Measurements from ENCODE around the gene PMEPA1. TPM values are rescaled to one million over a fixed set of nuclear protein-coding genes. Genes with fewer than 3 reads are reported as not detected.

The PMEPA1 gene
- total and polyA plus RNA-seq, 2 experiments from 2014 or later = 7.3 to 15.4 TPM

DNA sequence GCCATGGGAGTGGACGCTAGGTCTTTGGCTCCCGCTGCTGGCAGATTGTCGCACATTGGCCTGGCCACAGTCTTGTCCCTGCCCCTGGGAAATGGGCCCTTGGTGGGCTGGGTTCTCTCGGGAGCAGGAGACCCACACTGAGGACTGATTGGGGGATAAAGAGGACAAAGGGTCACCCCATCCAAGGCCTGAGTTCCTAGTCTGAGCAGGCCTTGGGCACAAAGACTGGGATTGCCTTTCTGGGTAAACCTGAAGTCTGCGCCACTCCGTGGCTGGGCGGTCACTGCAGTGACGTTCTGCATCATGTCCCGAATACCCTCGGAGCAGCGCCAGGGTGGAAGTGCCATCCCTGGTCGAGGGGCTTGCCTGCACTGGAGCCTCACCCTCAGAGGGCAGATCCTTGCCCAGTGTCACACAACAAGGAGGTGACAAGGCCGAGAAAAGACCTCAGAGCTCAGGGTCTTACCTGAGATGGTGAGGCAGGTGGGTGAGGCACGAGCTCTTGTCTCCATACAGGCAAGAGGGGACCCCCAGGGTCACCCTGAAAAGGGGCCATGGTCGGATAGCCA, 53.5 kb downstream of the PMEPA1 start:
- Histone ChIP-seq H3K27me3 (ENCODE audit: insufficient read depth) (no peaks in the 10 kb centered on the region), H3K9me2 (ENCODE audit: insufficient read depth) (no peaks in the 10 kb centered on the region), H3K4me3 (no peak overlapping the region), H3F3A (replicated peaks; ENCODE audit: low read depth) (peaks cover 4% of the 10 kb centered on the region; the same call in 1 of the 2 replicates), H3K4me1 (ENCODE audit: insufficient read depth) (no peaks in the 10 kb centered on the region; the same call in 1 of the 2 replicates), H3K4me2 (no peak overlapping the region), H3K27ac (ENCODE audit: low read depth) (no peak overlapping the region), H2AFZ (no peak overlapping the region), H4K20me1 (replicated peaks; ENCODE audit: insufficient read depth) (no peaks in the 10 kb centered on the region; the same call in 1 of the 2 replicates), H3K36me3 (ENCODE audit: insufficient read depth) (no peaks in the 10 kb centered on the region), H3K79me2 (replicated peaks; ENCODE audit: insufficient read depth) (peaks cover 11% of the 10 kb centered on the region)
- no peaks in the 10 kb centered on the region for H3K9me3 Mint-ChIP-seq
- ATAC-seq (no peak), DNase-seq (ENCODE audit: low spot score) (no peak)
- no peak overlapping the region for H3K4me3 Mint-ChIP-seq
- peaks cover 21% of the 10 kb centered on the region for H3K4me1 Mint-ChIP-seq
- H3K27me3 Mint-ChIP-seq (ENCODE audit: insufficient read depth, low read depth, poor library complexity) = peaks cover 7% of the 10 kb centered on the region
- H3K36me3 Mint-ChIP-seq (ENCODE audit: low read depth) = peaks cover 27% of the 10 kb centered on the region
- H3K27ac Mint-ChIP-seq = no peak overlapping the region
- TF ChIP-seq ZNF114 (CRISPR knock-in tag; IDR thresholded peaks at IDR 0.05) (no peak), STAT1 (IDR thresholded peaks at IDR 0.05; ENCODE audit: unreplicated experiment) (no peak), JUNB (IDR thresholded peaks at IDR 0.05; ENCODE audit: unreplicated experiment) (no peak), ZNF331 (CRISPR knock-in tag; IDR thresholded peaks at IDR 0.05; ENCODE audit: low read depth) (no peak), POLR2AphosphoS5 (IDR thresholded peaks at IDR 0.05; ENCODE audit: low read depth) (no peak), EZH2 (IDR thresholded peaks at IDR 0.05; ENCODE audit: low read depth, unreplicated experiment) (no peak), CREB1 (CRISPR knock-in tag; IDR thresholded peaks at IDR 0.05; ENCODE audit: low read depth) (no peak), EZH2phosphoT487 (IDR thresholded peaks at IDR 0.05; ENCODE audit: unreplicated experiment) (no peak), NANOG (IDR thresholded peaks at IDR 0.05; ENCODE audit: borderline replicate concordance) (no peak)
- TF ChIP-seq, protein P1, sequence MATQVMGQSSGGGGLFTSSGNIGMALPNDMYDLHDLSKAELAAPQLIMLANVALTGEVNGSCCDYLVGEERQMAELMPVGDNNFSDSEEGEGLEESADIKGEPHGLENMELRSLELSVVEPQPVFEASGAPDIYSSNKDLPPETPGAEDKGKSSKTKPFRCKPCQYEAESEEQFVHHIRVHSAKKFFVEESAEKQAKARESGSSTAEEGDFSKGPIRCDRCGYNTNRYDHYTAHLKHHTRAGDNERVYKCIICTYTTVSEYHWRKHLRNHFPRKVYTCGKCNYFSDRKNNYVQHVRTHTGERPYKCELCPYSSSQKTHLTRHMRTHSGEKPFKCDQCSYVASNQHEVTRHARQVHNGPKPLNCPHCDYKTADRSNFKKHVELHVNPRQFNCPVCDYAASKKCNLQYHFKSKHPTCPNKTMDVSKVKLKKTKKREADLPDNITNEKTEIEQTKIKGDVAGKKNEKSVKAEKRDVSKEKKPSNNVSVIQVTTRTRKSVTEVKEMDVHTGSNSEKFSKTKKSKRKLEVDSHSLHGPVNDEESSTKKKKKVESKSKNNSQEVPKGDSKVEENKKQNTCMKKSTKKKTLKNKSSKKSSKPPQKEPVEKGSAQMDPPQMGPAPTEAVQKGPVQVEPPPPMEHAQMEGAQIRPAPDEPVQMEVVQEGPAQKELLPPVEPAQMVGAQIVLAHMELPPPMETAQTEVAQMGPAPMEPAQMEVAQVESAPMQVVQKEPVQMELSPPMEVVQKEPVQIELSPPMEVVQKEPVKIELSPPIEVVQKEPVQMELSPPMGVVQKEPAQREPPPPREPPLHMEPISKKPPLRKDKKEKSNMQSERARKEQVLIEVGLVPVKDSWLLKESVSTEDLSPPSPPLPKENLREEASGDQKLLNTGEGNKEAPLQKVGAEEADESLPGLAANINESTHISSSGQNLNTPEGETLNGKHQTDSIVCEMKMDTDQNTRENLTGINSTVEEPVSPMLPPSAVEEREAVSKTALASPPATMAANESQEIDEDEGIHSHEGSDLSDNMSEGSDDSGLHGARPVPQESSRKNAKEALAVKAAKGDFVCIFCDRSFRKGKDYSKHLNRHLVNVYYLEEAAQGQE (IDR thresholded peaks at IDR 0.05; ENCODE audit: unreplicated experiment) = no peak
- TF ChIP-seq, protein P2, sequence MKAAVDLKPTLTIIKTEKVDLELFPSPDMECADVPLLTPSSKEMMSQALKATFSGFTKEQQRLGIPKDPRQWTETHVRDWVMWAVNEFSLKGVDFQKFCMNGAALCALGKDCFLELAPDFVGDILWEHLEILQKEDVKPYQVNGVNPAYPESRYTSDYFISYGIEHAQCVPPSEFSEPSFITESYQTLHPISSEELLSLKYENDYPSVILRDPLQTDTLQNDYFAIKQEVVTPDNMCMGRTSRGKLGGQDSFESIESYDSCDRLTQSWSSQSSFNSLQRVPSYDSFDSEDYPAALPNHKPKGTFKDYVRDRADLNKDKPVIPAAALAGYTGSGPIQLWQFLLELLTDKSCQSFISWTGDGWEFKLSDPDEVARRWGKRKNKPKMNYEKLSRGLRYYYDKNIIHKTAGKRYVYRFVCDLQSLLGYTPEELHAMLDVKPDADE (IDR thresholded peaks at IDR 0.05) = no peak
- TF ChIP-seq, protein P3, sequence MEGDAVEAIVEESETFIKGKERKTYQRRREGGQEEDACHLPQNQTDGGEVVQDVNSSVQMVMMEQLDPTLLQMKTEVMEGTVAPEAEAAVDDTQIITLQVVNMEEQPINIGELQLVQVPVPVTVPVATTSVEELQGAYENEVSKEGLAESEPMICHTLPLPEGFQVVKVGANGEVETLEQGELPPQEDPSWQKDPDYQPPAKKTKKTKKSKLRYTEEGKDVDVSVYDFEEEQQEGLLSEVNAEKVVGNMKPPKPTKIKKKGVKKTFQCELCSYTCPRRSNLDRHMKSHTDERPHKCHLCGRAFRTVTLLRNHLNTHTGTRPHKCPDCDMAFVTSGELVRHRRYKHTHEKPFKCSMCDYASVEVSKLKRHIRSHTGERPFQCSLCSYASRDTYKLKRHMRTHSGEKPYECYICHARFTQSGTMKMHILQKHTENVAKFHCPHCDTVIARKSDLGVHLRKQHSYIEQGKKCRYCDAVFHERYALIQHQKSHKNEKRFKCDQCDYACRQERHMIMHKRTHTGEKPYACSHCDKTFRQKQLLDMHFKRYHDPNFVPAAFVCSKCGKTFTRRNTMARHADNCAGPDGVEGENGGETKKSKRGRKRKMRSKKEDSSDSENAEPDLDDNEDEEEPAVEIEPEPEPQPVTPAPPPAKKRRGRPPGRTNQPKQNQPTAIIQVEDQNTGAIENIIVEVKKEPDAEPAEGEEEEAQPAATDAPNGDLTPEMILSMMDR (conservative IDR thresholded peaks at IDR 0.05; ENCODE audit: low read depth in 2 of 2) = no peak
- TF ChIP-seq, protein P4, sequence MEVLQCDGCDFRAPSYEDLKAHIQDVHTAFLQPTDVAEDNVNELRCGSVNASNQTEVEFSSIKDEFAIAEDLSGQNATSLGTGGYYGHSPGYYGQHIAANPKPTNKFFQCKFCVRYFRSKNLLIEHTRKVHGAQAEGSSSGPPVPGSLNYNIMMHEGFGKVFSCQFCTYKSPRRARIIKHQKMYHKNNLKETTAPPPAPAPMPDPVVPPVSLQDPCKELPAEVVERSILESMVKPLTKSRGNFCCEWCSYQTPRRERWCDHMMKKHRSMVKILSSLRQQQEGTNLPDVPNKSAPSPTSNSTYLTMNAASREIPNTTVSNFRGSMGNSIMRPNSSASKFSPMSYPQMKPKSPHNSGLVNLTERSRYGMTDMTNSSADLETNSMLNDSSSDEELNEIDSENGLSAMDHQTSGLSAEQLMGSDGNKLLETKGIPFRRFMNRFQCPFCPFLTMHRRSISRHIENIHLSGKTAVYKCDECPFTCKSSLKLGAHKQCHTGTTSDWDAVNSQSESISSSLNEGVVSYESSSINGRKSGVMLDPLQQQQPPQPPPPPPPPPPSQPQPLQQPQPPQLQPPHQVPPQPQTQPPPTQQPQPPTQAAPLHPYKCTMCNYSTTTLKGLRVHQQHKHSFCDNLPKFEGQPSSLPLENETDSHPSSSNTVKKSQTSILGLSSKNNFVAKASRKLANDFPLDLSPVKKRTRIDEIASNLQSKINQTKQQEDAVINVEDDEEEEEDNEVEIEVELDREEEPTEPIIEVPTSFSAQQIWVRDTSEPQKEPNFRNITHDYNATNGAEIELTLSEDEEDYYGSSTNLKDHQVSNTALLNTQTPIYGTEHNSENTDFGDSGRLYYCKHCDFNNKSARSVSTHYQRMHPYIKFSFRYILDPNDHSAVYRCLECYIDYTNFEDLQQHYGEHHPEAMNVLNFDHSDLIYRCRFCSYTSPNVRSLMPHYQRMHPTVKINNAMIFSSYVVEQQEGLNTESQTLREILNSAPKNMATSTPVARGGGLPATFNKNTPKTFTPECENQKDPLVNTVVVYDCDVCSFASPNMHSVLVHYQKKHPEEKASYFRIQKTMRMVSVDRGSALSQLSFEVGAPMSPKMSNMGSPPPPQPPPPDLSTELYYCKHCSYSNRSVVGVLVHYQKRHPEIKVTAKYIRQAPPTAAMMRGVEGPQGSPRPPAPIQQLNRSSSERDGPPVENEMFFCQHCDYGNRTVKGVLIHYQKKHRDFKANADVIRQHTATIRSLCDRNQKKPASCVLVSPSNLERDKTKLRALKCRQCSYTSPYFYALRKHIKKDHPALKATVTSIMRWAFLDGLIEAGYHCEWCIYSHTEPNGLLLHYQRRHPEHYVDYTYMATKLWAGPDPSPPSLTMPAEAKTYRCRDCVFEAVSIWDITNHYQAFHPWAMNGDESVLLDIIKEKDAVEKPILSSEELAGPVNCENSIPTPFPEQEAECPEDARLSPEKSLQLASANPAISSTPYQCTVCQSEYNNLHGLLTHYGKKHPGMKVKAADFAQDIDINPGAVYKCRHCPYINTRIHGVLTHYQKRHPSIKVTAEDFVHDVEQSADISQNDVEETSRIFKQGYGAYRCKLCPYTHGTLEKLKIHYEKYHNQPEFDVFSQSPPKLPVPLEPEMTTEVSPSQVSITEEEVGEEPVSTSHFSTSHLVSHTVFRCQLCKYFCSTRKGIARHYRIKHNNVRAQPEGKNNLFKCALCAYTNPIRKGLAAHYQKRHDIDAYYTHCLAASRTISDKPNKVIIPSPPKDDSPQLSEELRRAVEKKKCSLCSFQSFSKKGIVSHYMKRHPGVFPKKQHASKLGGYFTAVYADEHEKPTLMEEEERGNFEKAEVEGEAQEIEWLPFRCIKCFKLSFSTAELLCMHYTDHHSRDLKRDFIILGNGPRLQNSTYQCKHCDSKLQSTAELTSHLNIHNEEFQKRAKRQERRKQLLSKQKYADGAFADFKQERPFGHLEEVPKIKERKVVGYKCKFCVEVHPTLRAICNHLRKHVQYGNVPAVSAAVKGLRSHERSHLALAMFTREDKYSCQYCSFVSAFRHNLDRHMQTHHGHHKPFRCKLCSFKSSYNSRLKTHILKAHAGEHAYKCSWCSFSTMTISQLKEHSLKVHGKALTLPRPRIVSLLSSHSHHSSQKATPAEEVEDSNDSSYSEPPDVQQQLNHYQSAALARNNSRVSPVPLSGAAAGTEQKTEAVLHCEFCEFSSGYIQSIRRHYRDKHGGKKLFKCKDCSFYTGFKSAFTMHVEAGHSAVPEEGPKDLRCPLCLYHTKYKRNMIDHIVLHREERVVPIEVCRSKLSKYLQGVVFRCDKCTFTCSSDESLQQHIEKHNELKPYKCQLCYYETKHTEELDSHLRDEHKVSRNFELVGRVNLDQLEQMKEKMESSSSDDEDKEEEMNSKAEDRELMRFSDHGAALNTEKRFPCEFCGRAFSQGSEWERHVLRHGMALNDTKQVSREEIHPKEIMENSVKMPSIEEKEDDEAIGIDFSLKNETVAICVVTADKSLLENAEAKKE (CRISPR knock-in tag; IDR thresholded peaks at IDR 0.05) = no peak

Measured in GM23338 (cell line).